BJ (cell line): ENCODE results near the gene KIF1A. TPM values are rescaled to one million over a fixed set of nuclear protein-coding genes. Genes with fewer than 3 reads are reported as not detected.

Source experiments
- CTCF ChIA-PET: fragments of 350-600 bp; formaldehyde crosslinking; extraction: SDS; loops from one replicate; lab custom pipeline; 2021; ENCODE audit warnings: antibody characterized with exemption, inconsistent platforms; lab: Yijun Ruan, JAX
- POLR2A ChIA-PET: fragments of 300-600 bp; sonication (Branson Sonifier 250); formaldehyde crosslinking; extraction: SDS; loops from one replicate; lab custom pipeline; 2021; ENCODE audit warnings: antibody characterized with exemption; lab: Charles Lee
- DNase-seq: peaks from one replicate; pipeline ENCODE4 v3.0.0-alpha.2; 2011; ENCODE audit warnings: low read depth
- H3K27me3 ChIP-seq: 2 replicates; pipeline ENCODE4 v1.6.0; 2011; ENCODE audit warnings: low read length; ENCODE audit not compliant: control insufficient read depth, insufficient read depth
- H3K36me3 ChIP-seq: 2 replicates; pipeline ENCODE4 v1.5.1; 2011; ENCODE audit warnings: low read length; ENCODE audit not compliant: control insufficient read depth, insufficient read depth
- H3K4me3 ChIP-seq: 2 replicates; pipeline ENCODE4 v1.5.1; 2011; ENCODE audit warnings: low read depth, mild to moderate bottlenecking, control low read depth, low read length
- CTCF ChIP-seq: IDR thresholded peaks from 2 replicates; pipeline ENCODE4 v1.5.1; 2011; ENCODE audit warnings: low read depth, mild to moderate bottlenecking, control low read depth, inconsistent platforms, low read length, moderate library complexity; ENCODE audit not compliant: insufficient read depth
- polyA plus RNA-seq: library from polyadenylated mRNA; depleted of rRNA; stranded (reverse); fragments of >200 nt; gene quantifications from 2 replicates; pipeline ENCODE4 v1.2.3, GENCODE V29; 2011; rRNA removed
- small RNA-seq: library from RNA; depleted of rRNA; stranded (forward); fragments of <200 nt; gene quantifications from one replicate; pipeline ENCODE3, GENCODE V24; 2012; ENCODE audit warnings: low replicate concordance, low read depth; ENCODE audit not compliant: insufficient read length

The KIF1A gene
- polyA plus RNA-seq, 1 experiment = 0.01 TPM

- peaks cover 2% of the 10 kb centered on the region; the same call in 1 of the 2 replicates for H3K27me3 ChIP-seq
- no peak for TF ChIP-seq CTCF
- no peak overlapping the region for H3K4me3 ChIP-seq
- POLR2A ChIA-PET = no interaction called here
- CTCF ChIA-PET = no interaction called here
- H3K36me3 ChIP-seq = no peaks in the 10 kb centered on the region
- DNase-seq = no peak
Measured at GRCh38 chr2:240664622-240665021, 155.4 kb downstream of the KIF1A start.

Small RNA genes lying within 50 kb of the gene (small RNA-seq; reads per million reads assigned to genes)
- not detected for gene AC011298.3

Other genes starting within 250 kb of the KIF1A start
- 7.6 and 14.9 TPM in 2 replicates for gene CAPN10, start 233.5 kb downstream of the KIF1A start, polyA plus RNA-seq
- 0.10 and 0.17 TPM in 2 replicates for gene GPR35, start 194.7 kb downstream of the KIF1A start, polyA plus RNA-seq
- gene AQP12B, start 137.3 kb downstream of the KIF1A start, polyA plus RNA-seq = not detected in 2 replicates
- not detected in 2 replicates for gene AQP12A, start 128.4 kb downstream of the KIF1A start, polyA plus RNA-seq
- gene AGXT, start 48.6 kb upstream of the KIF1A start, polyA plus RNA-seq = not detected in 2 replicates
- not detected in 2 replicates for gene MAB21L4, start 75.9 kb upstream of the KIF1A start, polyA plus RNA-seq
- not detected in 2 replicates for gene CROCC2, start 86.1 kb upstream of the KIF1A start, polyA plus RNA-seq
- gene SNED1, start 178.4 kb upstream of the KIF1A start, polyA plus RNA-seq = 1.8 and 3.9 TPM in 2 replicates